Neutrophil (primary cell): ENCODE measurements around the gene BLOC1S4.

Experiments
- H3K27ac ChIP-seq: fragments of 200-600 bp; sonication (generic); 2 replicates; pipeline ENCODE4 v1.5.1; 2016; ENCODE audit warnings: mild to moderate bottlenecking, moderate library complexity
- H3K27me3 ChIP-seq: fragments of 200-600 bp; sonication (generic); 2 replicates; pipeline ENCODE4 v1.6.0; 2016; ENCODE audit warnings: mild to moderate bottlenecking
- H3K36me3 ChIP-seq: fragments of 200-600 bp; sonication (generic); 2 replicates; pipeline ENCODE4 v1.5.1; 2017
- H3K4me1 ChIP-seq, 2 experiments: fragments of 200-600 bp in 1 of 2; sonication (generic) in 1 of 2; 1 replicate in 1 of 2; 2 replicates in 1 of 2; pipeline versions ENCODE4 v1.5.1 to v1.6.1; 2013 to 2016; ENCODE audit warnings: low read depth in 1 of 2, low read length in 1 of 2, mild to moderate bottlenecking in 1 of 2, moderate library complexity in 1 of 2; ENCODE audit not compliant: control insufficient read depth in 1 of 2, insufficient read depth in 1 of 2
- H3K4me3 ChIP-seq, 2 experiments: fragments of 200-600 bp in 1 of 2; sonication (generic) in 1 of 2; 1 replicate in 1 of 2; 2 replicates in 1 of 2; pipeline ENCODE4 v1.5.1; 2013 to 2016; ENCODE audit warnings: low read depth in 1 of 2, low read length in 1 of 2, mild to moderate bottlenecking in 1 of 2, moderate library complexity in 1 of 2
- H3K9me3 ChIP-seq: fragments of 200-600 bp; sonication (generic); 2 replicates; pipeline ENCODE4 v1.5.1; 2016
- CTCF ChIP-seq: fragments of 200-600 bp; sonication (generic); IDR thresholded peaks from 2 replicates; pipeline ENCODE4 v1.5.1; 2016; ENCODE audit warnings: antibody characterized with exemption

BLOC1S4 gene

GRCh38 chr4:6709230-6710114 lies 6.5 kb upstream of the BLOC1S4 start, which contains the start of gene MRFAP1L1:
Gene MRFAP1L1, minus strand, starts transcription at chr4:6709865. Its CDS starts 236 bp downstream, at chr4:6709629.
- Histone ChIP-seq H3K9me3 (no peaks in the 10 kb centered on the region), H3K27ac (peak within 1 kb of the TSS; percentile 94), H3K36me3 (no peaks in the 10 kb centered on the region), H3K4me1 (peaks cover 48 to 55% of the 10 kb centered on the region in 2 experiments), H3K4me3 (peak within 1 kb of the TSS; percentile 68 to 82), H3K27me3 (no peaks in the 10 kb centered on the region)
- TF ChIP-seq CTCF: peak; percentile 13

DNA sequence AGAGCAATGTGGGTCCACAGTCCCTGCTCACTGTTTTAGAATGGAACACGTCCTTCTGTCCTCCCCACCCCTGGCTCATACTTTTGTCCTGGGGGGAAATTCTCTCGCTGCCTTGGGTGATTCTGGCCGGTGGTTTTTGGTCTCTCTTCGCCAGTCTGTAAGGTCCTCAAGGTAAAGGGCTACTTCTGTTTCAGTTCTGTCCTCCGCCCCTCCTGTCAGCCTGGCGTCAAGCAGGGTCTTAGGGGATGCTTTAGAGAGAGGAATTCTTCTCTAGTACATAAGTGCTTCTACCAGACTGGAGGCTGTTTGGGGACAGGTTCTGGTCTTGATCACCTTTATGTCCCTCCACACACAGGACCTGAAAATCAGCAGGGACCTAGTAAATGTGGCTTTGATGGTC lies 5.7 kb upstream of the BLOC1S4 start:
- H3K27me3 ChIP-seq: no peaks in the 10 kb centered on the region
- H3K36me3 ChIP-seq: no peaks in the 10 kb centered on the region
- H3K27ac ChIP-seq: peak overlapping the region; percentile 94
- H3K9me3 ChIP-seq: no peaks in the 10 kb centered on the region
- peaks cover 51 to 57% of the 10 kb centered on the region in 2 experiments for H3K4me1 ChIP-seq
- TF ChIP-seq CTCF: no peak
- peak overlapping the region; percentile 68 to 82 for H3K4me3 ChIP-seq

DNA sequence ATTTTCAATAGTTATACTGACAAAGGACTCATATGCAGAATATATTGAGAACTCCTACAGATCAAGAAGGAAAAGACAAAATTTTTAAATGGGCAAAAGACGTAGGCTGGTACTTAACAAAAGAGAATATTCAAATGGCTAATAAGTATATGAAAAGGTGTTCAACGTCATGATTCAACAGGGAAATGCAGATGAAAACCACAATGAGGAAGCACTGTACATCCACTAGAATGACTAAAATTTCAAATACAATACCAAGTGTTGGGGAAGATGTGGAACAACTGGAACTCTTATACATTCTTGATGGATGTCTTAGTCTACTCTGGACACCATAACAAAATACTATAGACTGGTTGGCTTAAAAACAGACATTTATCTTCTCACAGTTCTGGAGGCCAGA lies 5.0 kb upstream of the BLOC1S4 start:
- H3K27me3 ChIP-seq: no peaks in the 10 kb centered on the region
- TF ChIP-seq CTCF: no peak
- H3K36me3 ChIP-seq: no peaks in the 10 kb centered on the region
- peak overlapping the region; percentile 94 for H3K27ac ChIP-seq
- H3K4me3 ChIP-seq: peak overlapping the region in 1 of 2 experiments; percentile 82
- no peaks in the 10 kb centered on the region for H3K9me3 ChIP-seq
- peaks cover 56 to 63% of the 10 kb centered on the region in 2 experiments for H3K4me1 ChIP-seq

- TF ChIP-seq CTCF: no peak
- Histone ChIP-seq H3K4me3 (no peak overlapping the region), H3K27me3 (no peaks in the 10 kb centered on the region), H3K4me1 (peaks cover 37 to 45% of the 10 kb centered on the region in 2 experiments), H3K9me3 (no peaks in the 10 kb centered on the region), H3K36me3 (no peaks in the 10 kb centered on the region), H3K27ac (peak overlapping the region; percentile 96)
Observed at GRCh38 chr4:6714954-6715353, 1.0 kb upstream of the BLOC1S4 start.

GRCh38 chr4:6715704-6716017 lies 313 bp upstream of the BLOC1S4 start:
- no peaks in the 10 kb centered on the region for H3K27me3 ChIP-seq
- no peak for TF ChIP-seq CTCF
- no peaks in the 10 kb centered on the region for H3K36me3 ChIP-seq
- H3K4me3 ChIP-seq: peak overlapping the region; percentile 91 to 95
- peaks cover 30 to 43% of the 10 kb centered on the region in 2 experiments for H3K4me1 ChIP-seq
- peak overlapping the region; percentile 96 for H3K27ac ChIP-seq
- H3K9me3 ChIP-seq: no peaks in the 10 kb centered on the region
